H1 (cell line): Measurements from ENCODE around the gene S100A13. TPM values are rescaled to one million over a fixed set of nuclear protein-coding genes. Genes with fewer than 3 reads are reported as not detected.
"Not testable (repeated sequence)": the region's sequence is repeated elsewhere in the genome, so short reads cannot be mapped to it uniquely, and the experiment has no call there.

Experiments
- CTCF ChIA-PET: fragments of 300-600 bp; sonication (Branson Sonifier 250); formaldehyde crosslinking; loops from one replicate; lab custom pipeline; 2021; ENCODE audit not compliant: partially characterized antibody; lab: Charles Lee
- POLR2A ChIA-PET: fragments of 300-600 bp; sonication (Branson Sonifier 250); formaldehyde crosslinking; loops from one replicate; lab custom pipeline; 2021; ENCODE audit warnings: inconsistent platforms; ENCODE audit not compliant: partially characterized antibody; lab: Charles Lee
- DNase-seq, 2 experiments: peaks; one replicate each; pipeline versions ENCODE4 v3.0.0 to v3.0.0-alpha.2; 2010 to 2022; ENCODE audit warnings: low spot score in 2 of 2, low read depth in 1 of 2, mixed read lengths in 1 of 2
- FAIRE-seq: peaks from 2 replicates; lab custom pipeline; 2011; peaks lifted over from hg19 to GRCh38; lab: Jason Lieb, UNC
- H2AFZ ChIP-seq: 2 replicates; pipeline ENCODE4 v1.8.1; 2012; ENCODE audit warnings: low read length, inconsistent platforms
- H2AK5ac ChIP-seq: 2 replicates; pipeline ENCODE4 v1.6.1; 2013; ENCODE audit warnings: low read depth, low read length
- H2BK120ac ChIP-seq: replicated peaks from 2 replicates; pipeline ENCODE3; 2013; ENCODE audit warnings: low read depth, low read length, inconsistent platforms
- H2BK12ac ChIP-seq: 2 replicates; pipeline ENCODE4 v1.6.1; 2013; ENCODE audit warnings: low read depth, low read length
- H2BK15ac ChIP-seq: 2 replicates; pipeline ENCODE4 v1.6.1; 2013; ENCODE audit warnings: low read length
- H2BK20ac ChIP-seq: 2 replicates; pipeline ENCODE4 v1.6.1; 2013; ENCODE audit warnings: low read length
- H2BK5ac ChIP-seq: 2 replicates; pipeline ENCODE4 v1.6.1; 2013; ENCODE audit warnings: low read depth, low read length
- H3K14ac ChIP-seq: 2 replicates; pipeline ENCODE4 v1.6.1; 2013; ENCODE audit warnings: inconsistent platforms; ENCODE audit not compliant: insufficient read length
- H3K18ac ChIP-seq: 2 replicates; pipeline ENCODE4 v1.6.1; 2013; ENCODE audit warnings: low read length; ENCODE audit errors: extremely low read depth
- H3K23ac ChIP-seq: 2 replicates; pipeline ENCODE4 v1.6.1; 2013; ENCODE audit warnings: inconsistent platforms; ENCODE audit not compliant: insufficient read length
- H3K23me2 ChIP-seq: 2 replicates; pipeline ENCODE4 v1.6.1; 2013; ENCODE audit warnings: low read depth, low read length
- H3K27ac ChIP-seq: 2 replicates; pipeline ENCODE4 v1.6.1; 2011; ENCODE audit warnings: low read depth, low read length, inconsistent platforms
- H3K27me3 ChIP-seq, 4 experiments: replicated peaks in 1 of 4; 1 replicate in 1 of 4; 2 replicates in 3 of 4; pipeline versions ENCODE4 v1.6.1 to v1.8.1; 2011 to 2013; ENCODE audit warnings: low read length in 3 of 4, mild to moderate bottlenecking in 3 of 4, inconsistent platforms in 2 of 4, mixed read lengths in 2 of 4, moderate library complexity in 1 of 4; ENCODE audit not compliant: control insufficient read depth in 3 of 4, insufficient read depth in 3 of 4; ENCODE audit errors: extremely low read depth in 1 of 4
- H3K36me3 ChIP-seq, 4 experiments: 2 replicates each; pipeline versions ENCODE4 v1.6.1 to v1.8.1; 2011 to 2013; ENCODE audit warnings: mild to moderate bottlenecking in 4 of 4, low read length in 3 of 4, moderate library complexity in 2 of 4, control low read depth in 1 of 4, inconsistent platforms in 1 of 4; ENCODE audit not compliant: insufficient read depth in 4 of 4, control insufficient read depth in 2 of 4
- H3K4ac ChIP-seq: replicated peaks from 2 replicates; pipeline ENCODE3; 2013; ENCODE audit warnings: low read length, low read depth, mixed read lengths, inconsistent platforms; ENCODE audit not compliant: insufficient read length
- H3K4me1 ChIP-seq, 4 experiments: replicated peaks in 1 of 4; 1 replicate in 1 of 4; 2 replicates in 3 of 4; pipeline versions ENCODE4 v1.6.1 to v1.8.1; 2011 to 2013; ENCODE audit warnings: low read length in 3 of 4, inconsistent platforms in 2 of 4, mixed read lengths in 1 of 4; ENCODE audit not compliant: insufficient read depth in 4 of 4, control insufficient read depth in 3 of 4
- H3K4me2 ChIP-seq, 2 experiments: 2 replicates each; pipeline versions ENCODE4 v1.6.1 to v1.8.1; 2011 to 2013; ENCODE audit warnings: low read depth in 2 of 2, low read length in 2 of 2, control low read depth in 1 of 2, inconsistent platforms in 1 of 2, mild to moderate bottlenecking in 1 of 2; ENCODE audit not compliant: insufficient read depth in 1 of 2
- H3K4me3 ChIP-seq, 4 experiments: fragments of 200-600, 300-600 bp in 1 of 4; sonication (generic), shearing (Covaris generic), sonication (Bioruptor Twin) in 1 of 4; 2 replicates each; pipeline versions ENCODE4 v1.5.1 to v1.8.1; 2011 to 2016; ENCODE audit warnings: low read length in 4 of 4, low read depth in 3 of 4, control low read depth in 2 of 4, inconsistent platforms in 2 of 4, mild to moderate bottlenecking in 2 of 4, mixed read lengths in 1 of 4, moderate library complexity in 1 of 4; ENCODE audit not compliant: insufficient read depth in 2 of 4; ENCODE audit errors: extremely low read depth in 1 of 4
- H3K56ac ChIP-seq: replicated peaks from 2 replicates; pipeline ENCODE3; 2013; ENCODE audit warnings: low read depth, mild to moderate bottlenecking, mixed read lengths, low read length, inconsistent platforms; ENCODE audit not compliant: insufficient read length
- H3K79me1 ChIP-seq: 2 replicates; pipeline ENCODE4 v1.6.1; 2013; ENCODE audit warnings: low read depth, low read length, control low read depth
- H3K79me2 ChIP-seq, 2 experiments: 2 replicates each; pipeline versions ENCODE4 v1.6.1 to v1.8.1; 2012 to 2013; ENCODE audit warnings: low read length in 2 of 2, mild to moderate bottlenecking in 2 of 2, inconsistent platforms in 1 of 2; ENCODE audit not compliant: insufficient read depth in 2 of 2, control insufficient read depth in 1 of 2
- H3K9ac ChIP-seq, 4 experiments: replicated peaks in 1 of 4; 1 replicate in 1 of 4; 2 replicates in 3 of 4; pipeline versions ENCODE4 v1.6.1 to v1.8.1; 2011 to 2013; ENCODE audit warnings: low read depth in 3 of 4, low read length in 3 of 4, control low read depth in 2 of 4, mild to moderate bottlenecking in 2 of 4, moderate library complexity in 2 of 4, inconsistent platforms in 1 of 4; ENCODE audit errors: extremely low read depth in 1 of 4
- H3K9me3 ChIP-seq, 2 experiments: 2 replicates each; pipeline versions ENCODE4 v1.6.1 to v1.8.1; 2012 to 2013; ENCODE audit warnings: mild to moderate bottlenecking in 2 of 2, moderate library complexity in 2 of 2, control low read depth in 1 of 2, inconsistent platforms in 1 of 2, low read depth in 1 of 2, low read length in 1 of 2, mixed read lengths in 1 of 2; ENCODE audit not compliant: insufficient read depth in 2 of 2
- H4K20me1 ChIP-seq, 2 experiments: replicated peaks in 1 of 2; 2 replicates each; pipeline versions ENCODE3 to v1.8.1; 2011 to 2013; ENCODE audit warnings: inconsistent platforms in 2 of 2, low read length in 2 of 2, mild to moderate bottlenecking in 1 of 2; ENCODE audit not compliant: insufficient read depth in 2 of 2, control insufficient read depth in 1 of 2
- H4K5ac ChIP-seq: 2 replicates; pipeline ENCODE4 v1.6.1; 2013; ENCODE audit warnings: low read length, low read depth, mixed read lengths, inconsistent platforms; ENCODE audit not compliant: insufficient read length
- H4K8ac ChIP-seq: 2 replicates; pipeline ENCODE4 v1.8.0; 2013; ENCODE audit warnings: mild to moderate bottlenecking, moderate library complexity, low read length, inconsistent platforms; ENCODE audit not compliant: insufficient read depth; ENCODE audit errors: extremely low read depth
- H4K91ac ChIP-seq: replicated peaks from 2 replicates; pipeline ENCODE3; 2013; ENCODE audit warnings: low read length, mixed read lengths, inconsistent platforms; ENCODE audit not compliant: insufficient read length
- RBBP5 ChIP-seq: IDR thresholded peaks from 2 replicates; pipeline ENCODE4 v1.7.1; 2012; ENCODE audit warnings: low read depth, mild to moderate bottlenecking, inconsistent platforms, low read length, moderate library complexity, borderline replicate concordance
- WGBS, 2 experiments: shearing (Covaris generic) in 1 of 2; methylation state at CpG; one replicate each; pipeline versions ENCODE4 v1.1.6 to v1.1.7; 2013 to 2015; ENCODE audit warnings: low lambda C conversion rate in 2 of 2, mixed read lengths in 2 of 2, inconsistent platforms in 1 of 2, low coverage in 1 of 2, missing lambda C conversion rate in 1 of 2; ENCODE audit not compliant: insufficient replicate concordance in 2 of 2, insufficient coverage in 1 of 2, insufficient read length in 1 of 2; ENCODE audit errors: extremely low coverage in 1 of 2, missing lambda C conversion rate in 1 of 2; 5-methylcytosine and 5-hydroxymethylcytosine counted together
- polyA plus RNA-seq, 7 experiments: library from polyadenylated mRNA; depleted of rRNA in 3 of 7; stranded (reverse) in 5 of 7; unstranded in 2 of 7; fragments of >200 nt in 5 of 7; fragments of 200-250 nt in 2 of 7; gene quantifications; 1 replicate in 5 of 7; 2 replicates in 1 of 7; 4 replicates in 1 of 7; pipeline versions ENCODE4 v1.2.1 to v1.2.3, GENCODE V29; 2011 to 2013; ENCODE audit warnings: missing spikeins in 2 of 7, mixed read lengths in 2 of 7
- total RNA-seq: library from RNA; stranded (reverse); fragmentation: NEBNext Ultra II Directional; extraction: Animal tissue kit (Norgen Biotek cat#: 25700); gene quantifications from 2 replicates; pipeline ENCODE4 v1.2.1, GENCODE V29; 2021

S100A13 gene
- total and polyA plus RNA-seq, 2 of the 8 experiments (the other 6 are each of a cell fraction or from before 2014, with no cell fraction given): 63.6 to 127 TPM

GRCh38 chr1:153671628-153672353 lies 44.5 kb upstream of the S100A13 start:
- H4K20me1 ChIP-seq, H2BK15ac ChIP-seq, H2BK12ac ChIP-seq, H3K14ac ChIP-seq, FAIRE-seq, H3K18ac ChIP-seq, H3K4ac ChIP-seq, H4K91ac ChIP-seq, H2BK20ac ChIP-seq, H4K5ac ChIP-seq, H3K79me1 ChIP-seq, H3K23me2 ChIP-seq, H3K27me3 ChIP-seq, H2AK5ac ChIP-seq, H2BK120ac ChIP-seq, H3K23ac ChIP-seq, H3K9me3 ChIP-seq, H3K4me1 ChIP-seq: not testable (repeated sequence)
- Histone ChIP-seq H3K4me2 (peak overlapping the region; percentile 58 to 84; a peak in 3 of 4 replicates), H3K27ac (peak overlapping the region; percentile 60), H3K9ac (peak overlapping the region in 3 of 4 experiments; percentile 20 to 81 (median 66); a peak in 6 of 7 replicates), H2AFZ (peak overlapping the region; percentile 63), H3K4me3 (peak overlapping the region; percentile 54 to 84 (median 75)), H3K56ac (peak overlapping the region; percentile 67), H4K8ac (peak overlapping the region; percentile 38; the same call in 1 of the 2 replicates), H2BK5ac (peak overlapping the region; percentile 86), H3K79me2 (peaks cover 11 to 32% of the 10 kb centered on the region in 2 experiments), H3K36me3 (peaks cover 22 to 30% (median 29%) of the 10 kb centered on the region in 4 experiments)
- CTCF ChIA-PET: interaction anchor here (0.6 to 11.7 kb wide), 15 partner anchors 26 to 145 kb away, joined by 3 to 172 read pairs (median 5); partner anchors contain the start of gene S100A13
- 0 out of 2 replicates have a peak, but pooled peaks have one; percentile 83 for TF ChIP-seq RBBP5
- POLR2A ChIA-PET: interaction anchor here (0.6 to 19.8 kb wide), 15 partner anchors 11 to 1757 kb away, joined by 3 to 343 read pairs (median 5); partner anchors contain the start of genes CHTOP, CREB3L4, INTS3 and RPS27
- 15% methylated on average over 28 of the region's 28 CpGs; no CpG with 5 or more reads in 1 of the 2 experiments for WGBS, 2 experiments
- DNase-seq: peak in 1 of 2 experiments; percentile 61
